Adrenal gland (tissue), 5 donors: Measurements from ENCODE around the gene CDK17.

Source experiments
- CTCF ChIP-seq, 6 experiments: fragments of 450-650 bp in 4 of 6; fragments of 200-600 bp in 2 of 6; sonication (generic) in 1 of 6; IDR thresholded peaks; 1 replicate in 5 of 6; 2 replicates in 1 of 6; pipeline versions ENCODE4 v1.5.1 to v1.8.0; 2016 to 2021; ENCODE audit warnings: antibody characterized with exemption in 6 of 6, mild to moderate bottlenecking in 2 of 6, moderate library complexity in 1 of 6
- POLR2A ChIP-seq, 2 donors: fragments of 450-650 bp; IDR thresholded peaks; one replicate each; pipeline ENCODE4 v1.6.1; 2017; ENCODE audit warnings: antibody characterized with exemption in 2 of 2, mild to moderate bottlenecking in 2 of 2, moderate library complexity in 1 of 2
- donor health status: DM: no; HTN: no; CAD: no.

- no peak for TF ChIP-seq POLR2A (IDR thresholded peaks at IDR 0.05)
- no peak for TF ChIP-seq CTCF (IDR thresholded peaks at IDR 0.05)
Observed at GRCh38 chr12:96352161-96352835, 47.9 kb downstream of the CDK17 start.
